ENCODE measurements around the gene BMX.

The BMX gene

GRCh38 chrX:15576019-15576418 is 75.4 kb downstream of the BMX start:
- no peak for DNase-seq

GRCh38 chrX:15579778-15580747 is 79.5 kb downstream of the BMX start:
- DNase-seq = no peak

GRCh38 chrX:15594371-15594770 is 93.8 kb downstream of the BMX start:
- DNase-seq = no peak

GRCh38 chrX:15598026-15598425 is 97.4 kb downstream of the BMX start:
- DNase-seq = no peak

- DNase-seq = no peak
Measured at GRCh38 chrX:15599461-15599860, 98.9 kb downstream of the BMX start.

- DNase-seq = no peak
Measured at GRCh38 chrX:15600049-15600448, 99.4 kb downstream of the BMX start.

- no peak for DNase-seq
Measured at GRCh38 chrX:15600745-15601144, 100.1 kb downstream of the BMX start, which contains the start of gene ACE2. Gene ACE2, minus strand, starts transcription at chrX:15600960. Its CDS starts 49 bp downstream, at chrX:15600911.

GRCh38 chrX:15601932-15602331 is 101.3 kb downstream of the BMX start:
- no peak for DNase-seq

GRCh38 chrX:15602761-15603160 is 102.2 kb downstream of the BMX start:
- no peak for DNase-seq

- no peak for DNase-seq
Measured at GRCh38 chrX:15605226-15605625, 104.6 kb downstream of the BMX start.

Measured in NK-92 treated with Interleukin-12 subunit alpha and Interleukin-12 subunit beta, amount 100 ng/mL, for 24 hours (cell line).